A549 (cell line): ENCODE measurements around the gene ELL2. TPM values are rescaled to one million over a fixed set of nuclear protein-coding genes. Genes with fewer than 3 reads are reported as not detected.
A peak's percentile ranks its signal among the peaks of the same experiment; 100 is the strongest.

ENCODE experiments used
- ATAC-seq, 2 experiments: fragments of 200-7000 bp in 1 of 2; fragments of >200 bp in 1 of 2; cut with Nextera tagmentation in 1 of 2; cut with Tn5 transposase in 1 of 2; 3 replicates each; pipeline versions ENCODE4 v1.8.0 to v1.9.1; 2018 to 2020; ENCODE audit warnings: mild to moderate bottlenecking in 1 of 2, moderate library complexity in 1 of 2
- CTCF ChIA-PET: fragments of 300-600 bp; sonication (Branson Sonifier 250); formaldehyde crosslinking; extraction: SDS; loops from one replicate; lab custom pipeline; 2021; ENCODE audit warnings: antibody characterized with exemption, inconsistent platforms; lab: Yijun Ruan, JAX
- POLR2A ChIA-PET: fragments of 350-600 bp; formaldehyde crosslinking; extraction: SDS; loops from one replicate; lab custom pipeline; 2021; ENCODE audit warnings: antibody characterized with exemption, inconsistent platforms; lab: Yijun Ruan, JAX
- DNase-seq, 2 experiments: peaks; one replicate each; pipeline versions ENCODE4 v3.0.0 to v3.0.0-alpha.2; 2011 to 2016; ENCODE audit warnings: low read depth in 1 of 2, low spot score in 1 of 2
- FAIRE-seq: peaks from 2 replicates; lab custom pipeline; 2011; peaks lifted over from hg19 to GRCh38; lab: Jason Lieb, UNC
- H3K27ac ChIP-seq, 2 experiments: fragments of >200 bp; sonication (Bioruptor Twin); formaldehyde crosslinking; 3 replicates each; pipeline ENCODE4 v1.5.1; 2016 to 2017
- H3K4me1 ChIP-seq: fragments of >200 bp; sonication (Bioruptor Twin); formaldehyde crosslinking; 3 replicates; pipeline ENCODE4 v1.6.1; 2016
- H3K4me2 ChIP-seq: fragments of >200 bp; sonication (Bioruptor Twin); formaldehyde crosslinking; 3 replicates; pipeline ENCODE4 v1.6.1; 2016
- H3K4me3 ChIP-seq: fragments of >200 bp; sonication (Bioruptor Twin); formaldehyde crosslinking; 3 replicates; pipeline ENCODE4 v1.5.1; 2016
- H3K9me3 ChIP-seq: fragments of >200 bp; sonication (Bioruptor Twin); formaldehyde crosslinking; 3 replicates; pipeline ENCODE4 v1.6.1; 2016
- BHLHE40 ChIP-seq: IDR thresholded peaks from 2 replicates; pipeline ENCODE4 v1.6.1; 2012; ENCODE audit warnings: low read depth, low read length, inconsistent platforms
- CBX8 ChIP-seq: fragments of 200-600 bp; sonication (generic); IDR thresholded peaks from 2 replicates; pipeline ENCODE4 v1.6.1; 2016
- CHD2 ChIP-seq: fragments of 150-350 bp; IDR thresholded peaks from 2 replicates; pipeline ENCODE4 v1.6.1; 2014; ENCODE audit warnings: low read length; ENCODE audit not compliant: partially characterized antibody
- CHD4 ChIP-seq: fragments of 200-600 bp; sonication (generic); IDR thresholded peaks from 2 replicates; pipeline ENCODE4 v1.6.1; 2016; ENCODE audit warnings: antibody characterized with exemption, mild to moderate bottlenecking, borderline replicate concordance
- ESRRA ChIP-seq: fragments of 150-350 bp; IDR thresholded peaks from 2 replicates; pipeline ENCODE4 v1.6.1; 2014; ENCODE audit warnings: mild to moderate bottlenecking, low read length, borderline replicate concordance
- GATA3 ChIP-seq: IDR thresholded peaks from 2 replicates; pipeline ENCODE4 v1.6.1; 2012; ENCODE audit warnings: borderline replicate concordance
- HEYL ChIP-seq: fragments of 250-450 bp; sonication (Bioruptor Pico); IDR thresholded peaks from 2 replicates; pipeline ENCODE4 v1.8.0; 2021; ENCODE audit warnings: mild to moderate bottlenecking, moderate library complexity
- HOXA7 ChIP-seq: fragments of 250-450 bp; sonication (Bioruptor Pico); IDR thresholded peaks from 2 replicates; pipeline ENCODE4 v1.5.0; 2020; ENCODE audit warnings: mild to moderate bottlenecking, moderate library complexity
- HOXB13 ChIP-seq: fragments of 250-450 bp; sonication (Bioruptor Pico); IDR thresholded peaks from 2 replicates; pipeline ENCODE4 v1.5.0; 2020; ENCODE audit warnings: low read depth, mild to moderate bottlenecking, moderate library complexity
- KDM1A ChIP-seq: fragments of 200-600 bp; sonication (generic); IDR thresholded peaks from 2 replicates; pipeline ENCODE4 v1.6.1; 2016; ENCODE audit warnings: low read depth, mild to moderate bottlenecking
- NR3C1 ChIP-seq: fragments of >200 bp; sonication (Bioruptor Twin); formaldehyde crosslinking; IDR thresholded peaks from 3 replicates; pipeline ENCODE4 v1.6.1; 2017
- PHF8 ChIP-seq: fragments of 200-600 bp; sonication (generic); IDR thresholded peaks from 2 replicates; pipeline ENCODE4 v1.6.1; 2016; ENCODE audit warnings: low read depth, mild to moderate bottlenecking, antibody characterized with exemption, moderate library complexity, borderline replicate concordance
- POLR2A ChIP-seq: IDR thresholded peaks from 2 replicates; pipeline ENCODE4 v1.6.1; 2012; ENCODE audit warnings: mild to moderate bottlenecking, low read length
- RAD21 ChIP-seq, 2 experiments: fragments of >200 bp in 1 of 2; sonication (Bioruptor Twin) in 1 of 2; formaldehyde crosslinking in 1 of 2; IDR thresholded peaks in 1 of 2; conservative IDR thresholded peaks in 1 of 2; 2 replicates in 1 of 2; 3 replicates in 1 of 2; pipeline ENCODE4 v1.6.1; 2012 to 2018; ENCODE audit warnings: inconsistent platforms in 1 of 2
- RARB ChIP-seq: fragments of 250-450 bp; sonication (Bioruptor Pico); IDR thresholded peaks from 2 replicates; pipeline ENCODE4 v1.8.0; 2021; ENCODE audit warnings: mild to moderate bottlenecking, moderate library complexity
- RNF2 ChIP-seq: fragments of 200-600 bp; sonication (generic); IDR thresholded peaks from 2 replicates; pipeline ENCODE4 v1.6.1; 2016; ENCODE audit warnings: low read depth, mild to moderate bottlenecking, antibody characterized with exemption, moderate library complexity, borderline replicate concordance
- SREBF2 ChIP-seq: fragments of 450-650 bp; IDR thresholded peaks from 2 replicates; pipeline ENCODE4 v1.6.1; 2014; ENCODE audit warnings: mild to moderate bottlenecking, moderate library complexity
- TFCP2L1 ChIP-seq: fragments of 250-450 bp; sonication (Bioruptor Pico); IDR thresholded peaks from 2 replicates; pipeline ENCODE4 v1.5.0; 2021; ENCODE audit warnings: mild to moderate bottlenecking
- TP53 ChIP-seq: fragments of 250-450 bp; sonication (Bioruptor Pico); IDR thresholded peaks from 2 replicates; pipeline ENCODE4 v1.5.0; 2021; ENCODE audit warnings: mild to moderate bottlenecking, moderate library complexity
- ZNF302 ChIP-seq: fragments of 250-450 bp; sonication (Bioruptor Pico); IDR thresholded peaks from 2 replicates; pipeline ENCODE4 v1.9.0; 2021; ENCODE audit warnings: inconsistent platforms, mild to moderate bottlenecking, moderate library complexity
- WGBS: methylation state at CpG from one replicate; pipeline ENCODE4 v1.1.6; 2017; ENCODE audit errors: missing lambda C conversion rate; 5-methylcytosine and 5-hydroxymethylcytosine counted together
- polyA plus RNA-seq, 4 experiments: library from polyadenylated mRNA; depleted of rRNA in 3 of 4; stranded (reverse); fragments of >200 nt; fragmentation: RNase III in 1 of 4; extraction: RNeasy Plus Mini Kit Qiagen cat#74134 plus additional on column Dnase treatment in 1 of 4; gene quantifications; 2 replicates in 3 of 4; 3 replicates in 1 of 4; pipeline ENCODE4 v1.2.3, GENCODE V29; 2011 to 2017
- TF ChIP-seq, protein P1 (sequence below): fragments of >200 bp; sonication (Bioruptor Twin); formaldehyde crosslinking; IDR thresholded peaks from 2 replicates; pipeline ENCODE4 v1.6.1; 2016
- TF ChIP-seq, protein P2 (sequence below): fragments of 250-450 bp; sonication (Bioruptor Pico); IDR thresholded peaks from 2 replicates; pipeline ENCODE4 v1.5.0; 2021; ENCODE audit warnings: mild to moderate bottlenecking, moderate library complexity, borderline replicate concordance

Gene ELL2
- polyA plus RNA-seq, 2 of the 4 experiments (the other 2 are of a cell fraction) = 11.8 to 24.2 TPM

DNA sequence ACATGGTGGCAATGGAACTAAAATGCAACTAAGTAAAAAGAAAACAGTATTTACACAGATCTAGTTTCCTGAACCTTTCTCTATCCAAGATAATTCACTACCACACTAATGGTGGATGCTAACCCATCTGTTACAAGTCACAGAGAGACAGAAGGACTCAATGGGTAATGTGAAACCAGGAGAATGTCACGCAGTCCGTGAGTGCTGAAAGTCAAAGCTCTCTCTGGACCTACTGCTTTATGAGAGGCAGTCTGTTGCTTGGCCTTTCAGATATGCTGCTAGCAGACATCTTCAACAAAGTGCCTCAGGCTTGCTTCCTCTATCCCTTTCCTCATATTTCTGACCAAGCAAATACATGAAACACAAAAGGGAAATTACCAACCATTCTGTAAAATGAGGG lies 70.2 kb downstream of the ELL2 start:
- DNase-seq = no peak
- Histone ChIP-seq H3K4me3 (no peak overlapping the region), H3K27ac (no peak overlapping the region), H3K4me2 (no peak overlapping the region)
- POLR2A ChIA-PET = no interaction called here
- no peak for FAIRE-seq
- 92% methylated on average over 2 of the region's 2 CpGs for WGBS
- TF ChIP-seq PHF8 = no peak
- TF ChIP-seq HOXB13 (CRISPR knock-in tag) = no peak
- TF ChIP-seq RNF2 = no peak
- TF ChIP-seq, protein P1, sequence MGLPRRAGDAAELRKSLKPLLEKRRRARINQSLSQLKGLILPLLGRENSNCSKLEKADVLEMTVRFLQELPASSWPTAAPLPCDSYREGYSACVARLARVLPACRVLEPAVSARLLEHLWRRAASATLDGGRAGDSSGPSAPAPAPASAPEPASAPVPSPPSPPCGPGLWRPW = no peak
- TF ChIP-seq, protein P2, sequence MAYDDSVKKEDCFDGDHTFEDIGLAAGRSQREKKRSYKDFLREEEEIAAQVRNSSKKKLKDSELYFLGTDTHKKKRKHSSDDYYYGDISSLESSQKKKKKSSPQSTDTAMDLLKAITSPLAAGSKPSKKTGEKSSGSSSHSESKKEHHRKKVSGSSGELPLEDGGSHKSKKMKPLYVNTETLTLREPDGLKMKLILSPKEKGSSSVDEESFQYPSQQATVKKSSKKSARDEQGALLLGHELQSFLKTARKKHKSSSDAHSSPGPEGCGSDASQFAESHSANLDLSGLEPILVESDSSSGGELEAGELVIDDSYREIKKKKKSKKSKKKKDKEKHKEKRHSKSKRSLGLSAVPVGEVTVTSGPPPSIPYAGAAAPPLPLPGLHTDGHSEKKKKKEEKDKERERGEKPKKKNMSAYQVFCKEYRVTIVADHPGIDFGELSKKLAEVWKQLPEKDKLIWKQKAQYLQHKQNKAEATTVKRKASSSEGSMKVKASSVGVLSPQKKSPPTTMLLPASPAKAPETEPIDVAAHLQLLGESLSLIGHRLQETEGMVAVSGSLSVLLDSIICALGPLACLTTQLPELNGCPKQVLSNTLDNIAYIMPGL (CRISPR knock-in tag) = no peak
- no peak for TF ChIP-seq ZNF302 (CRISPR knock-in tag)
- no peak for TF ChIP-seq CBX8
- no peak for TF ChIP-seq RARB (CRISPR knock-in tag)
- no peak for TF ChIP-seq POLR2A
- TF ChIP-seq HOXA7 (CRISPR knock-in tag) = no peak
- TF ChIP-seq, all 56 proteins: peak for 0
- H3K4me1 ChIP-seq = peaks cover 8% of the 10 kb centered on the region
- CTCF ChIA-PET = interaction anchor here (0.5 to 1.5 kb wide), 3 partner anchors 12 to 445 kb away, joined by 3 to 9 read pairs (median 3); no protein-coding TSS in a partner anchor
- no peaks in the 10 kb centered on the region for H3K9me3 ChIP-seq
- no peak for ATAC-seq

DNA sequence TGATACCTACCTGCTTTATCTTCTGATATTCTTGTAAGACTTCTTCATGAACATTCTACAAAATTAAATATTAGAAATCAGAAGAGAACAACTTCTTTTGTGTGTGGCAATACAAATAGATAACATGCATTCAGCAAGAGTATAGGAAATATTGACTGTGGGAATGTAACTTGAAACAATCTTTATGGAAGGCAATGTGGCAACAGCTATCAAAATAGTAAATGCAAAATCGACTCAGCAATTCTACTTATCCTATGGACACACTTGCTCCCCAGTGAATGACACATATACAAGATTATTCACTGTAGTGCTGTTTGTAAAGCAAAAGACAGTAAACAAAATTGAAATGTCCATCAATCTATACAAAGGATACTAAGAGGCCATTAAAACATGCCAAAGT lies 72.6 kb downstream of the ELL2 start:
- H3K4me3 ChIP-seq = no peak overlapping the region
- POLR2A ChIA-PET = no interaction called here
- ATAC-seq = no peak
- CTCF ChIA-PET = interaction anchor here (0.9 to 1.6 kb wide), 4 partner anchors 19 to 448 kb away, joined by 3 to 5 read pairs (median 5); no protein-coding TSS in a partner anchor
- FAIRE-seq = no peak
- no peaks in the 10 kb centered on the region for H3K9me3 ChIP-seq
- no peak for DNase-seq
- WGBS = 50% methylated on average over 1 of the region's 1 CpG
- peaks cover 13% of the 10 kb centered on the region for H3K4me1 ChIP-seq
- no peak overlapping the region for H3K4me2 ChIP-seq
- no peak overlapping the region for H3K27ac ChIP-seq
- TF ChIP-seq ESRRA (no peak), HOXB13 (CRISPR knock-in tag) (no peak), CHD2 (no peak), HEYL (CRISPR knock-in tag) (no peak), NR3C1 (no peak), KDM1A (no peak)
- TF ChIP-seq, all 56 proteins: peak for 0

DNA sequence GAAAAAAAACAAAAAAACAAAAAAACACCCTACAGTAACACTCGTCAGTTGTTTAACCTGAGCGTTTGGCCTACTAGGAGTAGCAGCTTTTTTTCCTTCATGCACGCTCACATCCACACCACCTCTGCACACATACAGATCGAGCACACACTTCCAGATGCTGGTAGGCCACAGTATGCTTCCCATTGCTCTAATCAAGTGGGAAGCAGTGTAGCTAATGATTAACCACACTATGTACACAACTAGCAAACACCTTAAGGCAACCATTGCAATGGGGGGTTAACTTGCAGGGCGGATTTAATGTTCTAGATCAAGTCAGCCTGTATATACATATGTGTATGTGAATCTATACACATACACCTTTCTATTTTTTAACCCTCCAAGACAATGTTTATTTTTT lies 73.7 kb downstream of the ELL2 start:
- Histone ChIP-seq H3K4me1 (peaks cover 16% of the 10 kb centered on the region), H3K9me3 (no peaks in the 10 kb centered on the region), H3K4me3 (no peak overlapping the region), H3K4me2 (0 out of 3 replicates have a peak overlapping the region, but pooled peaks have one; percentile 1), H3K27ac (no peak overlapping the region)
- peak; percentile 43 for FAIRE-seq
- POLR2A ChIA-PET = no interaction called here
- ATAC-seq = no peak; a peak in 1 of 6 replicates
- peak in 1 of 2 experiments; percentile 22 for DNase-seq
- TF ChIP-seq, protein P1 = no peak
- TF ChIP-seq SREBF2 = no peak
- no peak for TF ChIP-seq CHD4
- no peak for TF ChIP-seq ZNF302 (CRISPR knock-in tag)
- no peak for TF ChIP-seq BHLHE40
- no peak for TF ChIP-seq GATA3
- no peak for TF ChIP-seq TP53 (CRISPR knock-in tag)
- no peak for TF ChIP-seq TFCP2L1 (CRISPR knock-in tag)
- TF ChIP-seq NR3C1 = no peak
- TF ChIP-seq, protein P2 (CRISPR knock-in tag) = no peak
- TF ChIP-seq RAD21 (conservative IDR thresholded peaks at IDR 0.05 in 1 of 2, IDR thresholded peaks at IDR 0.05 in 1 of 2) = no peak
- TF ChIP-seq KDM1A = no peak
- 81% methylated on average over 5 of the region's 5 CpGs for WGBS
- CTCF ChIA-PET = interaction anchor here (0.6 kb wide), 1 partner anchor 124 kb away, joined by 3 read pairs; no protein-coding TSS in a partner anchor
